HepG2 (cell line): ENCODE data around the gene TAPBP. TPM values are rescaled to one million over a fixed set of nuclear protein-coding genes. Genes with fewer than 3 reads are reported as not detected.

ENCODE experiments used
- AGO2 ChIP-seq: fragments of 200-400 bp; formaldehyde crosslinking; optimal IDR thresholded peaks from 2 replicates; pipeline ENCODE3; 2017; ENCODE audit warnings: mild to moderate bottlenecking, low read depth, low read length, moderate library complexity
- ARNT2 ChIP-seq: sonication (generic); formaldehyde crosslinking; IDR thresholded peaks from 2 replicates; pipeline ENCODE4 v1.8.0; 2022; ENCODE audit warnings: mild to moderate bottlenecking, low read depth, missing genetic modification reagents, moderate library complexity
- ETV5 ChIP-seq: IDR thresholded peaks from 2 replicates; pipeline ENCODE4 v1.6.1; 2018; ENCODE audit warnings: missing biosample characterization, missing genetic modification reagents, inconsistent platforms, borderline replicate concordance
- FOSL1 ChIP-seq: sonication (generic); formaldehyde crosslinking; IDR thresholded peaks from 2 replicates; pipeline ENCODE4 v1.9.0; 2021; ENCODE audit warnings: missing genetic modification reagents, borderline replicate concordance
- MXI1 ChIP-seq: IDR thresholded peaks from 3 replicates; pipeline ENCODE4 v1.6.1; 2012; ENCODE audit warnings: low read depth, low read length, inconsistent platforms, borderline replicate concordance
- NFRKB ChIP-seq: fragments of 450-650 bp; IDR thresholded peaks from 2 replicates; pipeline ENCODE4 v1.6.1; 2017
- NFYC ChIP-seq: IDR thresholded peaks from 2 replicates; pipeline ENCODE4 v1.6.1; 2016; ENCODE audit warnings: missing genetic modification reagents, missing compliant biosample characterization
- SNRNP70 ChIP-seq: fragments of 200-400 bp; formaldehyde crosslinking; IDR thresholded peaks from 2 replicates; pipeline ENCODE4 v1.6.1; 2017; ENCODE audit warnings: mild to moderate bottlenecking, low read depth, low read length, moderate library complexity
- SRSF1 ChIP-seq: fragments of 200-400 bp; formaldehyde crosslinking; optimal IDR thresholded peaks from 2 replicates; pipeline ENCODE3; 2017; ENCODE audit warnings: mild to moderate bottlenecking, low read depth, low read length, moderate library complexity
- ZNF549 ChIP-seq: sonication (generic); formaldehyde crosslinking; IDR thresholded peaks from 2 replicates; pipeline ENCODE4 v1.5.0; 2020; ENCODE audit warnings: missing genetic modification reagents
- ZNF672 ChIP-seq: sonication (generic); formaldehyde crosslinking; IDR thresholded peaks from 2 replicates; pipeline ENCODE4 v1.8.1; 2022; ENCODE audit warnings: missing genetic modification reagents
- ZNF724P ChIP-seq: sonication (generic); formaldehyde crosslinking; IDR thresholded peaks from 2 replicates; pipeline ENCODE4 v1.8.0; 2022; ENCODE audit warnings: missing genetic modification reagents, borderline replicate concordance
- polyA plus RNA-seq, 8 experiments: library from polyadenylated mRNA; depleted of rRNA in 3 of 8; stranded (reverse) in 7 of 8; unstranded in 1 of 8; fragments of >200 nt; fragmentation: Illumina TruSeq in 4 of 8; extraction: Trizol in 4 of 8; gene quantifications; 2 replicates each; pipeline versions ENCODE4 v1.2.1 to v1.2.3, GENCODE V29; 2011 to 2016; ENCODE audit warnings: low read depth in 4 of 8, missing spikeins in 1 of 8, mixed read lengths in 1 of 8; ENCODE audit not compliant: insufficient read depth in 1 of 8
- total RNA-seq, 5 experiments: library from RNA; depleted of rRNA; stranded (reverse); fragments of >200 nt; fragmentation: Illumina TruSeq; extraction: Trizol; gene quantifications; 2 replicates each; pipeline ENCODE4 v1.2.3, GENCODE V29; 2016; ENCODE audit warnings: low read depth in 1 of 5
- TF ChIP-seq, protein P1 (sequence below): sonication (generic); formaldehyde crosslinking; IDR thresholded peaks from 2 replicates; pipeline ENCODE4 v1.4.0; 2020; ENCODE audit warnings: missing genetic modification reagents, mild to moderate bottlenecking, borderline replicate concordance
- TF ChIP-seq, protein P2 (sequence below): IDR thresholded peaks from 2 replicates; pipeline ENCODE4 v1.6.1; 2012; ENCODE audit warnings: inconsistent platforms
- TF ChIP-seq, protein P3 (sequence below): sonication (generic); formaldehyde crosslinking; IDR thresholded peaks from 2 replicates; pipeline ENCODE4 v1.5.0; 2020; ENCODE audit warnings: missing genetic modification reagents
- TF ChIP-seq, protein P4 (sequence below): sonication (generic); formaldehyde crosslinking; conservative IDR thresholded peaks from 2 replicates; pipeline ENCODE4 v1.4.0; 2020; ENCODE audit warnings: missing genetic modification reagents
- TF ChIP-seq, protein P5 (sequence below): sonication (generic); formaldehyde crosslinking; IDR thresholded peaks from 2 replicates; pipeline ENCODE4 v1.4.0; 2020; ENCODE audit warnings: missing genetic modification reagents
- TF ChIP-seq, protein P6 (sequence below): sonication (generic); formaldehyde crosslinking; IDR thresholded peaks from 2 replicates; pipeline ENCODE4 v1.4.0; 2020; ENCODE audit warnings: mild to moderate bottlenecking, missing genetic modification reagents

TAPBP gene
- total and polyA plus RNA-seq, 2 of the 13 experiments (the other 11 are each of a cell fraction or from before 2014, with no cell fraction given), result 27.4 to 32.3 TPM

DNA sequence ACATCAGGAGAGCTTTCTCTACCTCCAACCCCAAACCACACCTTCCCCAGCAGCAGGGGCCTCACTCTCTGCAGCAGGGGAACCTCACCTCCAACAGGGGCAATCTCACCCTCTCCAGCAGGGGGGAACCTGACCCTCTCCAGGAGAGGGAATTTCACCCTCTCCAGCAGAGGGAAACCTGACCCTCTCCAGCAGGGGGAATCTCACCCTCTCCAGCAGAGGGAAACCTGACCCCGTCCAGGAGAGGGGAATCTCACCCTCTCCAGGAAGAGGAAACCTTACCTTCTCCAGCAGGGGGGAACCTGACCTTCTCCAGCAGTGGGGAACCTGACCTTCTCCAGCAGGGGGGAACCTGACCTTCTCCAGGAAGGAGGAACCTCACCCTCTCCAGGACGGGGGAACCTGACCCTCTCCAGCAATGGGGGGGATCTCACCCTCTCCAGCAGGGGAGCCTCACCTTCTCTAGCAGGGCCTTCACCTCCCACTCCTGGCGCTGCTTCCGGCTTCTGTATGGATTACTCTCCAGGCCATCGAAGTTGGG, 33.8 kb downstream of the TAPBP start (continued):
- TF ChIP-seq, protein P1, sequence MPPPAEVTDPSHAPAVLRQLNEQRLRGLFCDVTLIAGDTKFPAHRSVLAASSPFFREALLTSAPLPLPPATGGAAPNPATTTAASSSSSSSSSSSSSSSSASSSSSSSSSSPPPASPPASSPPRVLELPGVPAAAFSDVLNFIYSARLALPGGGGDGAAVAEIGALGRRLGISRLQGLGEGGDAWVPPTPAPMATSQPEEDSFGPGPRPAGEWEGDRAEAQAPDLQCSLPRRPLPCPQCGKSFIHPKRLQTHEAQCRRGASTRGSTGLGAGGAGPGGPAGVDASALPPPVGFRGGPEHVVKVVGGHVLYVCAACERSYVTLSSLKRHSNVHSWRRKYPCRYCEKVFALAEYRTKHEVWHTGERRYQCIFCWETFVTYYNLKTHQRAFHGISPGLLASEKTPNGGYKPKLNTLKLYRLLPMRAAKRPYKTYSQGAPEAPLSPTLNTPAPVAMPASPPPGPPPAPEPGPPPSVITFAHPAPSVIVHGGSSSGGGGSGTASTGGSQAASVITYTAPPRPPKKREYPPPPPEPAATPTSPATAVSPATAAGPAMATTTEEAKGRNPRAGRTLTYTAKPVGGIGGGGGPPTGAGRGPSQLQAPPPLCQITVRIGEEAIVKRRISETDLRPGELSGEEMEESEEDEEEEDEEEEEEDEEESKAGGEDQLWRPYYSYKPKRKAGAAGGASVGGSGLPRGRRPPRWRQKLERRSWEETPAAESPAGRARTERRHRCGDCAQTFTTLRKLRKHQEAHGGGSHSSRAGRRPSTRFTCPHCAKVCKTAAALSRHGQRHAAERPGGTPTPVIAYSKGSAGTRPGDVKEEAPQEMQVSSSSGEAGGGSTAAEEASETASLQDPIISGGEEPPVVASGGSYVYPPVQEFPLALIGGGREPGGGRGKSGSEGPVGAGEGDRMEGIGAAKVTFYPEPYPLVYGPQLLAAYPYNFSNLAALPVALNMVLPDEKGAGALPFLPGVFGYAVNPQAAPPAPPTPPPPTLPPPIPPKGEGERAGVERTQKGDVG (CRISPR knock-in tag), result peak; percentile 9; the same call in 1 of the 2 replicates
- TF ChIP-seq, protein P2, sequence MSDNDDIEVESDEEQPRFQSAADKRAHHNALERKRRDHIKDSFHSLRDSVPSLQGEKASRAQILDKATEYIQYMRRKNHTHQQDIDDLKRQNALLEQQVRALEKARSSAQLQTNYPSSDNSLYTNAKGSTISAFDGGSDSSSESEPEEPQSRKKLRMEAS, result peak; percentile 33; the same call in 1 of the 2 replicates
- TF ChIP-seq ZNF549 (no peak), ARNT2 (CRISPR knock-in tag) (0 out of 2 replicates have a peak, but pooled peaks have one; percentile 38), AGO2 (no peak), MXI1 (peak; percentile 66; the same call in 1 of the 3 replicates), SRSF1 (no peak), ZNF724P (no peak), SNRNP70 (no peak), NFYC (CRISPR knock-in tag) (peak; percentile 23; the same call in 1 of the 2 replicates), NFRKB (no peak), ZNF672 (no peak), ETV5 (CRISPR knock-in tag) (peak; percentile 31; the same call in 1 of the 2 replicates), FOSL1 (CRISPR knock-in tag) (no peak)
- TF ChIP-seq, protein P3, sequence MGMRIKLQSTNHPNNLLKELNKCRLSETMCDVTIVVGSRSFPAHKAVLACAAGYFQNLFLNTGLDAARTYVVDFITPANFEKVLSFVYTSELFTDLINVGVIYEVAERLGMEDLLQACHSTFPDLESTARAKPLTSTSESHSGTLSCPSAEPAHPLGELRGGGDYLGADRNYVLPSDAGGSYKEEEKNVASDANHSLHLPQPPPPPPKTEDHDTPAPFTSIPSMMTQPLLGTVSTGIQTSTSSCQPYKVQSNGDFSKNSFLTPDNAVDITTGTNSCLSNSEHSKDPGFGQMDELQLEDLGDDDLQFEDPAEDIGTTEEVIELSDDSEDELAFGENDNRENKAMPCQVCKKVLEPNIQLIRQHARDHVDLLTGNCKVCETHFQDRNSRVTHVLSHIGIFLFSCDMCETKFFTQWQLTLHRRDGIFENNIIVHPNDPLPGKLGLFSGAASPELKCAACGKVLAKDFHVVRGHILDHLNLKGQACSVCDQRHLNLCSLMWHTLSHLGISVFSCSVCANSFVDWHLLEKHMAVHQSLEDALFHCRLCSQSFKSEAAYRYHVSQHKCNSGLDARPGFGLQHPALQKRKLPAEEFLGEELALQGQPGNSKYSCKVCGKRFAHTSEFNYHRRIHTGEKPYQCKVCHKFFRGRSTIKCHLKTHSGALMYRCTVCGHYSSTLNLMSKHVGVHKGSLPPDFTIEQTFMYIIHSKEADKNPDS (CRISPR knock-in tag), result peak; percentile 80; the same call in 1 of the 2 replicates
- TF ChIP-seq, protein P4, sequence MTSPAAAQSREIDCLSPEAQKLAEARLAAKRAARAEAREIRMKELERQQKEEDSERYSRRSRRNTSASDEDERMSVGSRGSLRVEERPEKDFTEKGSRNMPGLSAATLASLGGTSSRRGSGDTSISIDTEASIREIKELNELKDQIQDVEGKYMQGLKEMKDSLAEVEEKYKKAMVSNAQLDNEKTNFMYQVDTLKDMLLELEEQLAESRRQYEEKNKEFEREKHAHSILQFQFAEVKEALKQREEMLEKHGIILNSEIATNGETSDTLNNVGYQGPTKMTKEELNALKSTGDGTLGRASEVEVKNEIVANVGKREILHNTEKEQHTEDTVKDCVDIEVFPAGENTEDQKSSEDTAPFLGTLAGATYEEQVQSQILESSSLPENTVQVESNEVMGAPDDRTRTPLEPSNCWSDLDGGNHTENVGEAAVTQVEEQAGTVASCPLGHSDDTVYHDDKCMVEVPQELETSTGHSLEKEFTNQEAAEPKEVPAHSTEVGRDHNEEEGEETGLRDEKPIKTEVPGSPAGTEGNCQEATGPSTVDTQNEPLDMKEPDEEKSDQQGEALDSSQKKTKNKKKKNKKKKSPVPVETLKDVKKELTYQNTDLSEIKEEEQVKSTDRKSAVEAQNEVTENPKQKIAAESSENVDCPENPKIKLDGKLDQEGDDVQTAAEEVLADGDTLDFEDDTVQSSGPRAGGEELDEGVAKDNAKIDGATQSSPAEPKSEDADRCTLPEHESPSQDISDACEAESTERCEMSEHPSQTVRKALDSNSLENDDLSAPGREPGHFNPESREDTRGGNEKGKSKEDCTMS, result no peak
- TF ChIP-seq, protein P5, sequence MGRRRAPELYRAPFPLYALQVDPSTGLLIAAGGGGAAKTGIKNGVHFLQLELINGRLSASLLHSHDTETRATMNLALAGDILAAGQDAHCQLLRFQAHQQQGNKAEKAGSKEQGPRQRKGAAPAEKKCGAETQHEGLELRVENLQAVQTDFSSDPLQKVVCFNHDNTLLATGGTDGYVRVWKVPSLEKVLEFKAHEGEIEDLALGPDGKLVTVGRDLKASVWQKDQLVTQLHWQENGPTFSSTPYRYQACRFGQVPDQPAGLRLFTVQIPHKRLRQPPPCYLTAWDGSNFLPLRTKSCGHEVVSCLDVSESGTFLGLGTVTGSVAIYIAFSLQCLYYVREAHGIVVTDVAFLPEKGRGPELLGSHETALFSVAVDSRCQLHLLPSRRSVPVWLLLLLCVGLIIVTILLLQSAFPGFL, result no peak
- TF ChIP-seq, protein P6, sequence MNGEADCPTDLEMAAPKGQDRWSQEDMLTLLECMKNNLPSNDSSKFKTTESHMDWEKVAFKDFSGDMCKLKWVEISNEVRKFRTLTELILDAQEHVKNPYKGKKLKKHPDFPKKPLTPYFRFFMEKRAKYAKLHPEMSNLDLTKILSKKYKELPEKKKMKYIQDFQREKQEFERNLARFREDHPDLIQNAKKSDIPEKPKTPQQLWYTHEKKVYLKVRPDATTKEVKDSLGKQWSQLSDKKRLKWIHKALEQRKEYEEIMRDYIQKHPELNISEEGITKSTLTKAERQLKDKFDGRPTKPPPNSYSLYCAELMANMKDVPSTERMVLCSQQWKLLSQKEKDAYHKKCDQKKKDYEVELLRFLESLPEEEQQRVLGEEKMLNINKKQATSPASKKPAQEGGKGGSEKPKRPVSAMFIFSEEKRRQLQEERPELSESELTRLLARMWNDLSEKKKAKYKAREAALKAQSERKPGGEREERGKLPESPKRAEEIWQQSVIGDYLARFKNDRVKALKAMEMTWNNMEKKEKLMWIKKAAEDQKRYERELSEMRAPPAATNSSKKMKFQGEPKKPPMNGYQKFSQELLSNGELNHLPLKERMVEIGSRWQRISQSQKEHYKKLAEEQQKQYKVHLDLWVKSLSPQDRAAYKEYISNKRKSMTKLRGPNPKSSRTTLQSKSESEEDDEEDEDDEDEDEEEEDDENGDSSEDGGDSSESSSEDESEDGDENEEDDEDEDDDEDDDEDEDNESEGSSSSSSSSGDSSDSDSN, result peak; percentile 23; the same call in 1 of the 2 replicates
